Activated naive CD8-positive, alpha-beta T cell (primary cell): Measurements from ENCODE around the gene SND1.

Experiments used
- H3K27ac Mint-ChIP-seq: one replicate; pipeline ENCODE4 v1.8.0; 2021; ENCODE audit warnings: mixed read lengths
- H3K27me3 Mint-ChIP-seq: one replicate; pipeline ENCODE4 v1.8.0; 2021; ENCODE audit warnings: mixed read lengths
- H3K36me3 Mint-ChIP-seq: one replicate; pipeline ENCODE4 v1.8.0; 2021; ENCODE audit warnings: mixed read lengths
- H3K4me1 Mint-ChIP-seq: one replicate; pipeline ENCODE4 v1.8.0; 2021; ENCODE audit warnings: low read depth, mixed read lengths
- H3K4me3 Mint-ChIP-seq: one replicate; pipeline ENCODE4 v1.8.0; 2021; ENCODE audit warnings: mild to moderate bottlenecking, mixed read lengths
- H3K9me3 Mint-ChIP-seq: one replicate; pipeline ENCODE4 v1.8.0; 2021; ENCODE audit warnings: low read depth, mixed read lengths

The SND1 gene

GRCh38 chr7:127770885-127771284 lies 118.9 kb downstream of the SND1 start:
- peaks cover 18% of the 10 kb centered on the region for H3K36me3 Mint-ChIP-seq
- H3K27me3 Mint-ChIP-seq, result no peaks in the 10 kb centered on the region
- H3K4me3 Mint-ChIP-seq, result no peak overlapping the region
- H3K4me1 Mint-ChIP-seq, result peaks cover 35% of the 10 kb centered on the region
- H3K9me3 Mint-ChIP-seq, result peaks cover 3% of the 10 kb centered on the region
- no peak overlapping the region for H3K27ac Mint-ChIP-seq

GRCh38 chr7:127771707-127772106 lies 119.7 kb downstream of the SND1 start:
- Mint-ChIP-seq H3K27ac (peak overlapping the region; percentile 1), H3K36me3 (peaks cover 17% of the 10 kb centered on the region), H3K4me3 (no peak overlapping the region), H3K9me3 (peaks cover 2% of the 10 kb centered on the region), H3K4me1 (peaks cover 36% of the 10 kb centered on the region), H3K27me3 (no peaks in the 10 kb centered on the region)

GRCh38 chr7:127776776-127777386 lies 124.9 kb downstream of the SND1 start:
- H3K4me1 Mint-ChIP-seq, result peaks cover 36% of the 10 kb centered on the region
- H3K27me3 Mint-ChIP-seq, result no peaks in the 10 kb centered on the region
- H3K9me3 Mint-ChIP-seq, result no peaks in the 10 kb centered on the region
- H3K4me3 Mint-ChIP-seq, result no peak overlapping the region
- peaks cover 16% of the 10 kb centered on the region for H3K36me3 Mint-ChIP-seq
- H3K27ac Mint-ChIP-seq, result no peak overlapping the region

- Mint-ChIP-seq H3K9me3 (no peaks in the 10 kb centered on the region), H3K4me3 (no peak overlapping the region), H3K27ac (no peak overlapping the region), H3K27me3 (no peaks in the 10 kb centered on the region), H3K4me1 (peaks cover 50% of the 10 kb centered on the region), H3K36me3 (peaks cover 18% of the 10 kb centered on the region)
Measured at GRCh38 chr7:127780489-127780888, 128.5 kb downstream of the SND1 start.

- Mint-ChIP-seq H3K9me3 (no peaks in the 10 kb centered on the region), H3K27ac (no peak overlapping the region), H3K4me3 (no peak overlapping the region), H3K4me1 (peaks cover 53% of the 10 kb centered on the region), H3K36me3 (peaks cover 16% of the 10 kb centered on the region), H3K27me3 (no peaks in the 10 kb centered on the region)
Measured at GRCh38 chr7:127781081-127781480, 129.1 kb downstream of the SND1 start.

GRCh38 chr7:127782075-127782474 lies 130.1 kb downstream of the SND1 start:
- Mint-ChIP-seq H3K4me1 (peaks cover 58% of the 10 kb centered on the region), H3K27ac (no peak overlapping the region), H3K4me3 (no peak overlapping the region), H3K27me3 (no peaks in the 10 kb centered on the region), H3K9me3 (no peaks in the 10 kb centered on the region), H3K36me3 (peaks cover 17% of the 10 kb centered on the region)

GRCh38 chr7:127782654-127783559 lies 130.9 kb downstream of the SND1 start:
- H3K27ac Mint-ChIP-seq, result no peak overlapping the region

GRCh38 chr7:127786184-127786583 lies 134.2 kb downstream of the SND1 start:
- Mint-ChIP-seq H3K4me1 (peaks cover 54% of the 10 kb centered on the region), H3K27ac (no peak overlapping the region), H3K36me3 (peaks cover 15% of the 10 kb centered on the region), H3K4me3 (no peak overlapping the region), H3K9me3 (no peaks in the 10 kb centered on the region), H3K27me3 (no peaks in the 10 kb centered on the region)

More at GRCh38 chr7:127782654-127783559, 130.9 kb downstream of the SND1 start:
- Mint-ChIP-seq H3K4me1 (peaks cover 57% of the 10 kb centered on the region), H3K4me3 (no peak overlapping the region), H3K36me3 (peaks cover 12% of the 10 kb centered on the region), H3K27me3 (no peaks in the 10 kb centered on the region), H3K9me3 (no peaks in the 10 kb centered on the region)

GRCh38 chr7:127789031-127789430 lies 137.0 kb downstream of the SND1 start:
- H3K4me1 Mint-ChIP-seq, result peaks cover 54% of the 10 kb centered on the region
- H3K9me3 Mint-ChIP-seq, result no peaks in the 10 kb centered on the region
- H3K27ac Mint-ChIP-seq, result no peak overlapping the region
- no peak overlapping the region for H3K4me3 Mint-ChIP-seq
- H3K36me3 Mint-ChIP-seq, result peaks cover 12% of the 10 kb centered on the region
- no peaks in the 10 kb centered on the region for H3K27me3 Mint-ChIP-seq

GRCh38 chr7:127791446-127792189 lies 139.6 kb downstream of the SND1 start:
- no peaks in the 10 kb centered on the region for H3K27me3 Mint-ChIP-seq
- H3K9me3 Mint-ChIP-seq, result no peaks in the 10 kb centered on the region
- H3K4me1 Mint-ChIP-seq, result peaks cover 44% of the 10 kb centered on the region
- H3K36me3 Mint-ChIP-seq, result peaks cover 10% of the 10 kb centered on the region
- no peak overlapping the region for H3K4me3 Mint-ChIP-seq
- no peak overlapping the region for H3K27ac Mint-ChIP-seq

GRCh38 chr7:127792528-127793342 lies 140.7 kb downstream of the SND1 start:
- Mint-ChIP-seq H3K4me3 (no peak overlapping the region), H3K27ac (no peak overlapping the region), H3K9me3 (no peaks in the 10 kb centered on the region), H3K36me3 (peaks cover 10% of the 10 kb centered on the region), H3K27me3 (no peaks in the 10 kb centered on the region), H3K4me1 (peaks cover 39% of the 10 kb centered on the region)

GRCh38 chr7:127793582-127793981 lies 141.6 kb downstream of the SND1 start:
- Mint-ChIP-seq H3K4me3 (no peak overlapping the region), H3K9me3 (no peaks in the 10 kb centered on the region), H3K27me3 (no peaks in the 10 kb centered on the region), H3K36me3 (peaks cover 12% of the 10 kb centered on the region), H3K4me1 (peaks cover 37% of the 10 kb centered on the region), H3K27ac (no peak overlapping the region)

GRCh38 chr7:127794136-127794535 lies 142.1 kb downstream of the SND1 start:
- no peak overlapping the region for H3K27ac Mint-ChIP-seq
- H3K4me3 Mint-ChIP-seq, result no peak overlapping the region
- peaks cover 12% of the 10 kb centered on the region for H3K36me3 Mint-ChIP-seq
- peaks cover 36% of the 10 kb centered on the region for H3K4me1 Mint-ChIP-seq
- no peaks in the 10 kb centered on the region for H3K9me3 Mint-ChIP-seq
- no peaks in the 10 kb centered on the region for H3K27me3 Mint-ChIP-seq

GRCh38 chr7:127794551-127794950 lies 142.6 kb downstream of the SND1 start:
- H3K27ac Mint-ChIP-seq, result no peak overlapping the region
- H3K27me3 Mint-ChIP-seq, result no peaks in the 10 kb centered on the region
- no peaks in the 10 kb centered on the region for H3K9me3 Mint-ChIP-seq
- no peak overlapping the region for H3K4me3 Mint-ChIP-seq
- peaks cover 35% of the 10 kb centered on the region for H3K4me1 Mint-ChIP-seq
- H3K36me3 Mint-ChIP-seq, result peaks cover 12% of the 10 kb centered on the region
